Activated CD4-positive, alpha-beta T cell treated with anti-CD3 and anti-CD28 coated beads for 1 hour (primary cell): ENCODE data around the gene SPRN.
"Not testable (repeated sequence)": the region's sequence is repeated elsewhere in the genome, so short reads cannot be mapped to it uniquely, and the experiment has no call there.

Source experiments
- DNase-seq: peaks from one replicate; pipeline ENCODE4 v3.0.0-alpha.2; 2020

The SPRN gene, protein sequence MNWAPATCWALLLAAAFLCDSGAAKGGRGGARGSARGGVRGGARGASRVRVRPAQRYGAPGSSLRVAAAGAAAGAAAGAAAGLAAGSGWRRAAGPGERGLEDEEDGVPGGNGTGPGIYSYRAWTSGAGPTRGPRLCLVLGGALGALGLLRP

DNA sequence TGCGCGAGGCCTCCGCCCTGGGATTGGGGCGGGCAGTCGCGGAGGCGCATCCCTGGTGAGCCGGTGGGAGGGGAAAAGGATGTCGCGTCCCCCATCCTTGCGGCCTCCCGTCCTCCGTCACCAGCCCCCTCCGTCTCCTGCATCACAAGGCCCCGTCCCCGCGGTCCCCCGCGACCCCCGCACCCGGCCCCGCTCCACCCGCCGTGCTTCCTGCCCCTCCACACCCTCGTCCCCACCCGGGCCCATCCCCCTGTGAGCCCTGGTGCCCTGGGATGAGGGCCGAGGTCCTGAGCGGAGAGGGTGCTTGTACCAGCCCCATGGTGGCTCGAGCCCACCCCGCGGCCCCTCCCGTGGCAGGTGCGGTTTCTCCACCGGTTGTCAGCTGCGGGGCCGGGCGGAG lies at the start of gene SPRN:
SPRN (minus strand) TSS at position 25 of the 400 bp plus-strand sequence. CDS start 944 bp downstream, outside the sequence.
- not testable (repeated sequence) for DNase-seq

DNA sequence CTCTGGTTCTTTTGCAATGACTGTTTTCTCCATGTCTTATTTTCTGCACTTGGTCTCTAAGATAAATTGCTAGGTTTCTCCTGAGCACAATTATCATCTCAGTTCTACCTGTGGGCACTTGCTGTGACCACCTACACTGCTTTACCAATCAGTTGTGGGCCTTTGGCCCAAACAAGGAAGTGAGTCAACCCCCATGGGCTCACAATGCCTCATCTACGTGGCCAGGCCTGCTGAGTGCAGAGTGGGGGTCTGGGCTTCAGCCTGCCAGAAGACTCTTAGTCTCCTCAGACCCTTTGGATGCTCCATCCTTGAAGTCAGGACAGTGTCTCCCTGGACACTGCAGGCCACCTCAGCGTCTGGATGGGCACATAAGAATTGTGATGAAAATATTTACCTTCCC lies 49.6 kb upstream of the SPRN start:
- DNase-seq, result no peak

DNA sequence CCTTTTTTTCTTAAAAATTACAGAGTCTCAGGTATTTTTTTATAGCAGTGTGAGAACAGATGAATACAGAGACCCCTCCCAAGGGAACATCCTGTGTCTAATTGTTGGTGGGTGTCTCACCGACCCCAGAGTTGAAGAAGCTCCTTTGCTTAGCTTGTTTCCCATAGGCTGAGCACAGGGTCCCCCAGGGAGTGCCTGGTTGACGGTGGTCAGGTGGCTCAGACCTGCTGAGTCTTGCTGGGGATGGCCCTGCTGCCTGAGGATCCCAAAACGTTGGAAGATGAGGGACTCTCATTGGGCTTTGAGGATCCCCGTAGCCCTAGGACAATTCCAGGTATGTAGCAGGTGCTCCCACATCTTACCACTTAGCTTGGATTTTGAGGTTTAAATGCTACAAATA lies 48.8 kb upstream of the SPRN start:
- DNase-seq, result no peak

DNA sequence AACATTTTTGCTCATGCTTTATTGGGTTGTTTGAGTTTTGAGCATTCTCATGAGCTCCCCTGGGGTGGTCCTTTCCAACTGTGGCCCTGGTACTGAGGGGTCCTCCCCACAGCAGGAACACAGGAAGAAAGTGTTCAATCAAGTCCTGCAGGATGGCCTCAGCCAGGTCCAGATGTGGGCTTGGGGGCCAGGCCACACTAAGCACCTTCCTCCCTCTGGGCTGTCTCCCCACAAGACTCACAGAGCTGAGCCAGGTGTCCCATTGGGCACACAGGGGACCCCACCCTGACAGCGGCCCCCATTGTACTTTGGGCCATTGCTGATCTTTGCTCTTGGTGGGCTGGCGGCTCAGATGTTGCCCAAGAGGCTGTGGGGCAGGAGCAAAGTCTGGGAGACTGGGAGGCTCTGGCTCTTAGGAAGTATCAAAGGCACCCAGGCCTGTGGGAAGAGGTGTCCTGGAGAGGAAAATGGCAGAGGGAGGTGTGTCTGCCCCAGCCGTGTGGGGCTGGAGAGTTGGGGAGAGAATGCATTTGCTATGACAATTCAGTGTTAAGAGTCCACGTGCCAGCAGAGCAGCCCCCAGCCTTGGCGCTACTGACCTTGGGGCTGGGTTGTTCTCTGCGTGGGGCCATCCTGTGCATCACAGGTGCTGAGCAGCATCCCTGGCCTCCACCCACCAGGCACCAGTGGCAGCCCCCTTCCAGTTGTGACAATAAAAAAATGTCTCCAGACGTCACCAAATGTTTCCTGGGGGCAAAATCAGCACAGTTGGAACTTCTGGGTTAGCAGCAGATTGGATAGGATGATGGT lies 47.1 kb upstream of the SPRN start:
- DNase-seq, result no peak

DNA sequence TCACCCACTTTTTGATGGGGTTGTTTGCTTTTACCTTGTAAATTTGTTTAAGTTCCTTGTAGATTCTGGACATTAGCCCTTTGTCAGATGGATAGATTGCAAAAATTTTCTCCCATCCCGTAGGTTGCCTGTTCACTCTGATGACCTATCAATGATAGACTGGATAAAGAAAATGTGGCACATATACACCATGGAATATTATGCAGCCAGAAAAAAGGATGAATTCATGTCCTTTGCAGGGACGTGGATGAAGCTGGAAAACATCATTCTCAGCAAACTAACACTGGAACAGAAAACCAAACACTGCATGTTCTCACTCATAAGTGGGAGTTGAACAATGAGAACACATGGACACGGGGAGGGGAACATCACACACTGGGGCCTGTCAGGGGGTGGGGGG lies 44.8 kb upstream of the SPRN start:
- not testable (repeated sequence) for DNase-seq

DNA sequence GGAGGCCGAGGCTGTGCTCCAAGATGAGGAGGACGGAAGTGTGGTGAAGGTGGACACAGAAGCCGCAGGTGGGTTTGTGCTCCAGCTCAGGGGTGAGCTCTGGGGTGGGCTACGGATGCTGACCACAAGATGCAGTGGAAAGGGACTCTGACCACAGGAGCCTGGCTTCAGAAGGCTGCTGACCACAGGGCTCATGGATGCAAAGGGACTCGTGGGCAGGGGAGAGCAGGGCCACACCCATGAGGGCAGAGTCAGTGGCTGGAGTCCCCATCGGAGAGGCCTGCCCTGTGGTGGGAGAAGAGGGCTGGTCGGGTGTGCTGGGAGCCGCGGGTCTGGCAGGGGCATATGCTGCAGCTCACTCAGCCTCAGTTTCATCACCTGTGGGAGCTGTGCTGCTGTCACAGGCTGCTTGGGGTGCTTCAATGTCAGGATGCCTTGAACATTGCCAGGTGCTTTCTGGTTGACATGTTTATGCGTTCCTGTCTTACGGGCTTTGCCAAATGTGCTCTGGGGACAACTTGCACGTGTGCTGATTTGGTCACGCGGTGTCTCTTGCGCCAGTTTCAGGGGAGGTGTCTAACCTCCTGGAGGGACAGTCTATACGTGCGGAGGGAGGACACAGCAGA lies 43.0 kb upstream of the SPRN start:
- DNase-seq, result no peak

DNA sequence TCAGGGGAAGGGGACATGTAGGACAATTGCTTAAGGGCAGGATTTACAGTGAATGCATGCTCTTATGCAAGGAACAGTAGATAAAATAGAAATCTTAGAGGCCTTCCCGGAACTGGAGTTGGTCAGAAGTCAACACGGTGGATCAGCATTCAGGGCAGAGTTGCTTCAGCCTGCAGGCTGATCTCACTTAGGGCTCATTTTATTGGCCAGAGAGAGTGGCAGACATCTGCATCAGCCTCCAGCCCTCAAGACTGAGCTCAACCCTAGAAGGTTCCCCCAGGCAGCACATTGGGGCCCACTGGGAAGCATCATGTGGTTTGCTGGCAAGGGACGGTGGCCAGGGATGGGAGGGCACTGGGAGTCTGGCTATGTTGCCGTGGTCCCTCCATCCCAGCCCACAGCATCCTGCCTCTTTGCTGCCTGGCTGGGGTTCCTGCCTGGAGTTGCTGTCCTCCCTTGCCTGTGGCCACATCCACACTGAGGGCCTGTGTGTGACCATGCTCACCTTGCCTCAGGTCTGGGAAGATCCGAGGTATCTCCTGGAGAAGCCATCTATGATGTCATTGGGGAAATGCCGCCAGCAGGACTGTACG lies 42.4 kb upstream of the SPRN start:
- no peak for DNase-seq

DNA sequence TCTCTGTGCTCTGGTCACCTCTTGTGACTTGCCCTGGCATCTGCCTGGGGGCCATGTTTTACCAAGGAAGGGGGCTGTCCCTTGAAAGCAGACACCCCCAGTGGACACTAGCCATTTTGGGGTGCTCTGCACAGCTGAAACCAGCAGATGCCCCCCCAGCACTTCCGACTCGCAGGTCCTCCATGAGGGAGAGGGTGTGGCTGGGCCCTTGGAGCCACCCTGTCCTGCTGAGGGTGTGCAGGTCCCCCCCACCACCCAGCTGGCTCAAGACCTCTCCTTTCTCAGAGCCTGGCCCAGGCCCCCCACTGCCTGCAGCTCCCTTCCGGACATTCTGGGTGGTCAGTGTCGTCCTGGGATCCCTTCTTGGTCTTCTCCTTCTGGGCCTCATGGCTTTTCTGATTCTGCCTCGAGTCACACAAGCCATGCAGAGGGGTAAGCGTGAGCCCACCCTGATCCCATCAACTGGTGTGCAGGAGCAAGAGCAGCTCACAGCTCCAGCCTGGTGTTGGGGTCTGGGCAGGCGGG lies 41.6 kb upstream of the SPRN start:
- DNase-seq, result no peak

DNA sequence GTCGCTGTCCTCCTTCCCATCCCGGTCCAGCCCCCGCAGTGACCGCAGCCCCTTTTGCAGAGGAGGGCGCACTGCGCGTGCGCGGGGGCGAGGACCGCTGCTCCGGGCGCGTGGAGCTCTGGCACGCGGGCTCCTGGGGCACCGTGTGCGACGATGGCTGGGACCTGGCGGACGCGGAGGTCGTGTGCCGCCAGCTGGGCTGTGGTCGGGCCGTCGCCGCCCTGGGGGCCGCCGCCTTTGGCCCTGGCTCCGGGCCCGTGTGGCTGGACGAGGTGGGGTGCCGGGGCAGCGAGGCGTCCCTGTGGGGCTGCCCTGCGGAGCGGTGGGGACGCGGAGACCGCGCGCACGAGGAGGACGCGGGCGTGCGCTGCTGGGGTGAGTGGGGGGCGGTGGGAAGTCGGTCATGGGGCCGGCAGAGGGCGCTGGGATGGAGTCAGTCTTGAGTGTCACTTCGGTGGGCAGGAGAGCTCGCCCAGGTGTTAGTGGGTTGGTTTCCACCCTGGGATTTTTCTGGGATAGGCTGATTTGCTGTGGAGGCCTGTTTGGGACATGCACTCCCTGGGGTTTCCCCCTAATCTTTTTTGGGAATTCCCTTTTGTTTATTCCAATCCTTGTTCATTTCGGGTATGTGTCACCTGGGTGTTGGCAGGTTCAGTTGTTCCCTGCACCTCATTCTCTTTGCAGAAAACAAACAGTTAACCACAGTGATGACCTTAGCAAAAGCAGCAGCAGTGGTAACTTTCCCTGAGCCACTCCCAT lies 40.9 kb upstream of the SPRN start:
- DNase-seq, result no peak

DNA sequence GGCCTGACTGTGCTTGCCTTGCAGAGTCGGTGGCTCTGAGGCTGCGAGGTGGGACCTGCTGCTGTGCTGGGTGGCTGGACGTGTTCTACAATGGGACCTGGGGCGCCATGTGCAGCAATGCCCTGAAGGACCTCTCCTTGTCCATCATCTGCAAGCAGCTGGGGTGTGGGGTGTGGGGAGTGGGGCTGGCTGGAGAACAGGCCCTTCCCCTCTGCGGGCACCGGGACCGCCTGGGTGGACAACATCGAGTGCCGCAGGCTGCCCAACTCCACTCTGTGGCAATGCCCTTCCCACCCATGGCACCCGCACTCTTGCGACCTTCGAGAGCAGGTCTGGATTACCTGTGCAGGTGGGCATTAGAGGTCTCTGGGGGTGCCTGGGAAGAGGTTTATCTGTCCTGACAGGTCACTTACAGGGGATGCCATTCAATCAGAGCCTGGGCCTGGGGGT lies 40.2 kb upstream of the SPRN start:
- no peak for DNase-seq

DNA sequence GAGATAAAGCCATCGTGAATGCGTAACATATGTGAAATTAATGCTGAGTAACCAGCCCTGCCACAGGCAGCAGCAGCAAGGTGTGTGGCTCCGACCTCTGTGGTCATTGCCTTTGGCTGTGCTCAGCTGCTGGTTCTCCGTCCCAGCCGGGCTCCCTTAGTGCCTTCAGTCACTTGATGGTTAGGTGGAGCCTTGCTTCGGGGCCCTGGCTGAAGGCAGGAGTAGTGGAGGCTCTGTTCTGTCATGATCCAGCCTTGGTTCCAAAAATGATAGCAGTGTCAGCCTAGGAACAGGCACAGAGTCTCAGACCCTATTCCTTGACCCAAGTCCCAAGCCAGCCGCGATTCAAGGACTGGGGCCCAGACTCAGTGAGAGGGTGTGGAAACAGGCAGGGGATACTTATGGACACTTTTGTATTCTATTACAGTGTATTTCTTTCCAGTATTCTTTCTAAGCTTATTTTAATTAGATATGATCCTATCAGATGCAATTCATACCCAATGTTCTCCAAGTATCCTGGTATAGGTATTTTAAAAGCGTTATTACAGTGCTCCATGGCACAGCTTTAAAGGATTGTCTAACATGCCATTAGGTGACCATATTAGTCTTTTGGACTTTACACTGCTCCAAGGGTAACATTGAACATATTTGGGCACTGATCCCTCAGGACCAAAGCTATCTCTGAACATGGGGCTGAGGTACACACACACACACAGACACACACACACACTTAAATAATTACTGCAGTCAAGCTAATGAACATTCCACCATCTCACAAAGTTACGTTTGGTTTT lies 38.3 kb upstream of the SPRN start:
- DNase-seq, result no peak

DNA sequence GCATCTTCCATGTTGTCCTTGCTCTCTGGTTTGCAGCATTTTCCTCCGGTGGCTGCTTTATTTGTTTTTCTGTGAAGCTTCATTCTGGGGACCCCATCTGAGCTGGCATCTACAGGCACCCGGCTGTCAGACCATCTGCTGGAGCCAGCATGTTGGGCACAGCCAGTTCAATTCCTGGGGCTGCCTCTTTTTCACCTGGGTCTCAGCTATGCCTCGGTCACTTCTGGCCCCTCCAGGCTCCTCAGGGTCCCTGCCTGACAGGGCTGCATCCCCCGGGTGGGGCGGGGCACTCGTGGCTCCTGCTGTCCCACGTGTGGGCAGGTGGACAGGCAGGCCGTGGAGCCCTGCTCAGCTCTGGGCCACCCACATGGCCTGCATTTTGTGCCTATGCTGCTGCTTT lies 37.4 kb upstream of the SPRN start:
- DNase-seq, result no peak

DNA sequence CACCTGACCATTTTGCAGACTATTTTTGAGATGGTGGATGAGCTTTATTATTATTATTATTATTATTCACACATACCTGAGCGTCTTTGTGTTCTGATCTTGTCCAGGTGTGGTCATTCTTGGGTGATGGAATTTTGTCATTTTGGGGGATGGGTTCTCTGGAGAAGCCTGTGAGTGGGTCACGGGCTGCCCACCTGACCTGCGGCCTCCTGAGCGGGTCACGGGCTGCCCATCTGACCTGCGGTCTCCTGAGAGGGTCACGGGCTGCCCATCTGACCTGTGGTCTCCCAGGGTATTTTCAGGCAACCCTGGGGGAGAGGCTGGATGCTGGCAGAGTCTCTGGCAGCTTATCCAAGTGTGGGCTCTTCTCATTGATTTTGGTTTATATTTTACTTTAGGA lies 36.6 kb upstream of the SPRN start:
- no peak for DNase-seq

DNA sequence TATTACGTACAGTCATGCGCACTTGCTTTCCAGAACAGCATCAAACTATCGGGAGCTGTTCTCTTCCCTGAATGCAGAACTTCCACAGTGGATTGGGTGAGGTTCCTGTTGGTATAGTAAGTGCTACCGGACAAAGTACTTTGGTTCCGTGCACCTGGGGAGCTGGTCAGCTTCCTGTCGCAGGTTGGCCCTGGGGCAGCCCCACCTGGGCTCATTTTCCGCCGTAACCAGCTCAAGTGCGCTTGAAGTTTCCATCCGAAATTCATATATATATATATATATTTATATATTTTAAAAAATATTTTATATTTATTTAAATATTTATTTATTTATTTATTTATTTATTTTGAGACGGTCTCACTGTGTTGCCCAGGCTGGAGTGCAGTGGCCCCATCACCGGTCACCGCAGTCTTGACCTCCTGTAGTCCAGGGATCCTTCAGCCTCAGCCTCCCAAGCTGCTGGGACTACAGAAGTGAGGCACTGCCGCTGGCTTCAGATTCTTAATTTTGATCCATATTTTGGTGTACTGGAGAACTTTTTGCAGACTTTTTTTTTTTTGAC lies 35.9 kb upstream of the SPRN start:
- no peak for DNase-seq

DNA sequence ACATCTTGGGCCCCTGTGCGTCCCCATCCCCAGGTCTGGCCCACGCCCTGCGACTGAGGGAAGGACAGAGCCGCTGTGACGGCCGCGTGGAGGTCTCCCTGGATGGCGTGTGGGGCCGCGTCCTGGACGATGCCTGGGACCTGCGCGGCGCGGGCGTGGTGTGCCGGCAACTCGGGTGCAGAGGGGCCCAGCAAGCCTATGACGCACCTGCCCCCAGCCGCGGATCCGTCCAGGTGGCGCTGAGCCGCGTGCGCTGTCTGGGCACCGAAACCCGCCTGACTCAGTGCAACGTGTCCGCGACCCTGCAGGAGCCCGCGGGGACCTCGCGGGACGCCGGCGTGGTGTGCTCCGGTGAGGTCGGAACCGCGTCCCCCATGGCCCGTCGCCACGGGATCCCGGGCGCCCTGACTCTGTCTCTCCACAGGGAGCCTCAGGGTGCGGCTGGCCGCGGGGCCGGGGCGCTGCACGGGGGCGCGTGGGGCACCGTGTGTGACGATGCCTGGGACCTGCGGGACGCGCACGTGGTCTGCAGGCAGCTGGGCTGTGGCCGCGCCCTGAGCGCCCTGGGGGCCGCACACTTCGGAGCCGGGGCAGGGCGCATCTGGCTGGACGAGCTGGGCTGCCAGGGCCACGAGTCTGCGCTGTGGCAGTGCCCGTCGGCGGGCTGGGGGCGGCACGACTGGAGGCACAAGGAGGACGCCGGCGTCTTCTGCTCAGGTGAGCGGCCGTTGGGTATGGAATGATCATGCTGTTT lies 35.2 kb upstream of the SPRN start:
- no peak for DNase-seq

DNA sequence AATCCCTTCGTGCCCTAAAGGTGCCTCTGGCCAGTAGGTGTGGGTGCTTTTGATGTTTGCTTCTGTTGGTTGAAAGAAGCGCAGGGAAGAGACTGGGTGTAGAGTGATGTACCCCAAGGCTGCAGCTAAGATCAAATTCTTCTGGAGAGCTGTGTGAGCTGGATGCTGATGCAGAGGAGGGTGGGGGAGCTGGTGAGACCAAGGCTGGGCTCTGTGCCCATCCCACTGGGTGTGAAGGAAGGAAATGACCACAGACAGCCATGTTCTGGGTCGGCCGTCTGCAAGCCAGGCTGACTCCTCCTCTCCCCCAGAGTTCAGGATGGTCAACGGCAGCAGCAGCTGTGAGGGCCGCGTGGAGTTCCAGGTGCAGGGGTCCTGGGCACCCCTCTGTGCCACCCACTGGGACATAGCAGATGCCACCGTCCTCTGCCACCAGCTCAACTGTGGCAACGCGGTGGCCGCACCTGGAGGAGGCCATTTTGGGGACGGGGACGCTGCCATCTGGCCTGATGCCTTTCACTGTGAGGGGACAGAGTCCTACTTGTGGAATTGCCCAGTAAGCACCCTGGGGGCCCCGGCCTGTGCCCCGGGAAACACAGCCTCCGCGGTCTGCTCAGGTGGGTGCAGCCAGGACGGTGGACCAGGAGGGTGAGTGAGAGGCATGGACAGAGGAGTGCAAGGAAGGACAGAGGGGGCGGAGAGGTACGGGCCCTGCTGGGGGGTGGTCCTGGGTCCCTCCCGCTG lies 34.5 kb upstream of the SPRN start:
- DNase-seq, result no peak

DNA sequence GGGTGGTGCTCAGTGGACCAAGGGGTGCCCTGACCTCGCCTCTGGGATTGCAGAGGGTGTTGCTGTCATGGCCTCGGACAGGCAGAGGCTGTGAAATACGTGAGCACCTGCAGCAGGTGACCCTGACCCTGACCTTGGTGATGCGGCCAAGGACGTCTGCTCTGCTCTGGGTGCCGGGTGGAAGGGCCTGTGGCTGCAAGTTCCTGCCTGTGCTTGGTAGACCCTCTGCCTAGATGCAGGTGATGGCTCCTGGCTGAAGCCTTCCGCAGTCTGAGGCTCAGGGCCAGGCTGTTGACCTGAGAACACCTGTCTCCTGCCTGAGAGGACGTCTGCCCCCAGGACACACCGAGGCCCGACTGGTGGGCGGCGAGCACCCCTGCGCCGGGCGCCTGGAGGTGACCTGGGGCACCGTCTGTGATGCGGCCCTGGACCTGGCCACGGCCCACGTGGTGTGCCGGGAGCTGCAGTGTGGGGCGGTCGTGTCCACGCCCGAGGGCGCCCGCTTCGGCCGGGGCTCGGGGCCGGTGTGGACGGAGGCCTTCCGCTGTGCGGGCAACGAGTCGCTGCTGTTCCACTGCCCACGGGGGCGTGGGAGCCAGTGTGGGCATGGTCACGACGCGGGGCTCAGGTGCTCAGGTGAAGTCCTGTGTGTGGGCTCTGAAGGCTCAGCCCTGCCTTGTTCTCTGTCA lies 33.7 kb upstream of the SPRN start:
- peak; percentile 7 for DNase-seq

DNA sequence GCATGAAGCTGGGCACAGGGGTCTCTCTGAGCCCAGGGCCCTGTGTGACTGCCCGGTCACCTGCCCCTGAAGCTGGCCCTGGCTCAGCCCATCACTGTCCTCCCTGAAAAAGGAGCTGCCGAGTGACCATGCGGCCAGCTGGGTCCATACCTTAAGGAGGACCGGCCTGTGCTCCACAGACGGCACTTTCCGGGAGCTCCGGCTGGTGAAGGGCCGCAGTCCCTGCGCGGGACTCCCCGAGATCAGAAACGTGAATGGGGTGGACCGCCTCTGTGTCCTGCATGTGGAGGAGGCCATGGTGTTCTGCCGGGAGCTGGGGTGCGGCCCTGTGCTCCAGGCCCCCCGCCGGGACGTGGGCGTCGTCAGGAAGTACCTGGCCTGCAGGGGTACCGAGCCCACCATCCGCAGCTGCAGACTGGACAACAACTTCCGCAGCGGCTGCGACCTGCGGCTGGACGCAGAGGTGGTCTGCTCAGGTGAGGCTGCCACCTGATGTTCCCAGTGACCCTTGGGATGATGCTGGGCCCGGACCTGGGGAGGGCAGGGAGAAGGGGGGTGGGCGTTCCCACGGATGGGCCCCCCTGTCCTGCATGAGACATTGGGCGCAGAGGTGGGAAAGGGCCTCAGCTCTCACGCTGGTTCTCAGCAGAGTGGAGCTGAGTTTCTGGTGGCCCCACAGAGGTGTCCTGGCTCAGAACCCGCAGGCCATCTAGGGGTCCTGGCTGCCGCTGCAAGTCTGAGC lies 32.8 kb upstream of the SPRN start:
- peak; percentile 6 for DNase-seq
